T-helper 1 cell treated with Interleukin-12 subunit alpha and Interleukin-12 subunit beta and Interleukin-4 antibody, amounts not matched to agents 30 ng/mL and 1 ng/mL, for 36 hours (primary cell): ENCODE measurements around the gene BCL3. TPM values are rescaled to one million over a fixed set of nuclear protein-coding genes. Genes with fewer than 3 reads are reported as not detected.
"Not testable (repeated sequence)": the region's sequence is repeated elsewhere in the genome, so short reads cannot be mapped to it uniquely, and the experiment has no call there.

Experiments used
- intact Hi-C: fragments of 100-400 bp; cut with micrococcal nuclease; formaldehyde crosslinking; loops from one replicate; pipeline ENCODE4 v1.15.1; 2024
- total RNA-seq: library from RNA; stranded (reverse); gene quantifications from 2 replicates; pipeline ENCODE4 v1.2.3, GENCODE V29; 2022

Gene BCL3
- total RNA-seq, 1 donor from 2014 or later, result 197 TPM

DNA sequence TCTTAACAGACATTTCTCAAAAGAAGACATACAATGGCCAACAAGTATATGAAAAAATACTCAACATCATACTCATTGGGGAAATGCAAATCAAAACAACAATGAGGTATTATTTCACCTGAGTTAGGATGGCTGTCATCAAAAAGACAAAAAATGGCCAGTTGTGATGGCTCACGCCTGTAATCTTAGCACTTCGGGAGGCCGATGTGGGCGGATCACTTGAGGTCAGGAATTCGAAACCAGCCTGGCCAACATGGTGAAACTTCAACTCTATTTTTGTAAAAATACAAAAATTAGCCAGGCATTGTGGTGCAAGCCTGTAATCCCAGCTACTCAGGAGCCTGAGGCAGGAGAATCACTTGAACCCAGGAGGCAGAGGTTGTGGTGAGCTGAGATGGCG, 27.6 kb upstream of the BCL3 start:
- intact Hi-C loops, result no loop called here

DNA sequence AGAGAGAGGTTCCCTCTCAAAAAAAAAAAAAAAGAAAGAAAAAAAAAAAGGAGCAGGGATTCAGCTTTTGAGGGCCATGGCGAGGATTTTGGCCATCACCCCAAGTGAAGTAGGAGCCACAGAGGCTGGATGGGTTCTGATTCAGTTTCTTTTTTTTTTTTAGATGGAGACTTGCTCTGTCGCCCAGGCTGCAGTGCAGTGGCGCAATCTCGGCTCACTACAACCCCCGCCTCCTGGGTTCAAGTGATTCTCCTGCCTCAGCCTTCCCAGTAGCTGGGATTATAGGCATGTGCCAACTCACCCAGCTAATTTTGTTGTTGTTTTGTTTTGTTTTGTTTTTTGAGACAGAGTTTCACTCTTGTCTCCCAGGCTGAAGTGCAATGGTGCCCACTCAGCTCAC, 27.1 kb upstream of the BCL3 start:
- intact Hi-C loops, result not testable (repeated sequence)

DNA sequence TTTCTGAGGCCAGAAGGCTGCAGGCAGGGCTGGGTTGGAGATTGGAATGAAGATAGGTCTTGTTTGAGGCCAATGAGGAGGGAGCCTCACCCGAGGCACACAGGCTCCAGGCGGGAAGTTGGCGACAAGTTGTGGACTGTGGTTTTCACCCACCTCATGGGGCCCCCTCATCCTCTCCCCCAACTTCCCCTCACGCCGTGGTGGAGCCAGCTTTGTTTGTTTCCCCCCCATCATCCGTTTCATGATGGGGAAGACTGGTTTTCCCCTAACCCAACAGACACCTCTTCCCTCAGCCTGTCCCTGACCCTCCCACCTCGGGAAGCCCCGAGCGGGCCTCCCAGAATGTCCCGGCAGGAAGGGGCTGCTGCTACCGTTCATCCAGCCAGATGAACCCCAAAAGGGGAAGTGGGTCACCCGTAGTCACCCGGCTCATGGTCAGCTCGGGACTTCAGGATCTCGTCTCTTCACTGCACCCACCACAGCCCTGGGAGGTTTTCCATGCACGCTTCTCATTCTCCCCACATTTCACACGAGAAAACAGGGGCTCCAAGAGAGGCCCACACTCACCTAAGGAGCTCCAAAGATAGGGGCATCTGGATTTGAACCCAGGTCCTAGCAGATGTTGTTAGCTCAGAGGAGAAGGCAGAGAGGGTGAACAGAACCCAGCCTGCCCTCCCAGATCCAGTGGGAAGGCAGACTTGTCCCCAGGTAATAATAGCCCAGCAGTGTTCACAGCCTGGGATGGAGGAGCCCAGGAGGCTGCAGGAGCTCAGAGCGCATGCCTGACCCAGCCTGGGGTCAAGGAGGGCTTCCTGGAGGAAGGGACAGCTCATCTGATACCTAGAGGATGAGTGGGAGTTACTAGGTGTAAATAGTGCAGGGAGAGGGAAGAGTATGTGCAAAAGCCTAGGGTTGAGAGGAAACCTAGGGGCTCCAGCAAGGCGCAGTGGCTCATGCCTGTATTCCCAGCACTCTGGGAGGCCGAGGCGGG, 26.1 kb upstream of the BCL3 start:
- intact Hi-C loops, result loop anchor here (1.0 kb wide), 1 partner anchor 33 kb away; no protein-coding TSS in a partner anchor

DNA sequence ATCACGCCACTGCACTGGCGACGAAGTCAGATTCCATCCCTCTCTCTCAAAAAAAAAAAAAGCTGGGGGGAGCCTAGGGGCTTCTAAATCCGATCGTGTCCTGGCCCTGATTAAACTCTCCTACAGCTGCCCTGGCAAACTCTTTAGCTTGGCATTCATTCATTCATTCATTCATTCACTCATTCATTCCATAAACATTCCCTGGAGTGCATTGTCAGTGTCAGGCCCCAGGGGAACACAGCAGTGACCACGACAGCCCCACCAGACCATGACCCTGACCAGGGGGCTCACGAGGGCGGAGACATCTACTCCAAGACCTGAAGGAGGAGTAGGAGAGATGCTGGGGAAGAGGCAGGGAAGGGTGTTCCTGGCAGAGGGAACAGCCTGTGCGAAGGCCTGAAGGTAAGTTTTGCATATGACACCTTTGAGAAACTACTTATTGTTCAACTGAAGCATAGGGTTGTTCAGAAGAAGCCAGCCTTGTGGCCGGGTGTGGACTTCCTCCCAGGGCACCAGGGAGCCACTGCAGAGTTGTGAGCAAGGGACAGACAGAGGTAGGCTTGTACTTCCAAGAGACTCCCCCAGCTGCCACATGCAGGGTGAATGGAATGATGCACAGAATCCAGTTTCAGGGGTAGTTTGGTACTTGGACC, 25.1 kb upstream of the BCL3 start:
- intact Hi-C loops, result loop anchor here (1.0 kb wide), 1 partner anchor 34 kb away; no protein-coding TSS in a partner anchor

DNA sequence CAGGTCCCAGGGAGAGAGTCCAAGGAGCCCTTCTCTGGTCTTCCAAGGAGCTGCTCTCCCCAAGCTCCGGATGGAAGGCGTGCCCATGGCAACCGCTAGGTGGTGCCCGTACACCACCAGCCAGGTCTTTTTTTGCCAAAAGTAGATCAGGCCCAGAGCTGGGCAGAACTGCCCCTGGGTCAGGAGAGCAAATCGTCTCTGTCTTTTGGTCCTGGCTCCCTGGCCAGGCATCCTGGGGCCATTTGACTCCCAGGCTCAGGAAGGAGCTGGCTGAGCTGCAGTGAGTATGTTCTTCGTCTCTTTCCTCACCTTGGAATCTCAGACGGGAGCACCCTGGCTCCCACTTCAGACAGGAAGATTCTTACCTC, 24.6 kb upstream of the BCL3 start:
- intact Hi-C loops, result loop anchor here (1.0 kb wide), 8 partner anchors 23 to 121 kb away; no protein-coding TSS in a partner anchor

DNA sequence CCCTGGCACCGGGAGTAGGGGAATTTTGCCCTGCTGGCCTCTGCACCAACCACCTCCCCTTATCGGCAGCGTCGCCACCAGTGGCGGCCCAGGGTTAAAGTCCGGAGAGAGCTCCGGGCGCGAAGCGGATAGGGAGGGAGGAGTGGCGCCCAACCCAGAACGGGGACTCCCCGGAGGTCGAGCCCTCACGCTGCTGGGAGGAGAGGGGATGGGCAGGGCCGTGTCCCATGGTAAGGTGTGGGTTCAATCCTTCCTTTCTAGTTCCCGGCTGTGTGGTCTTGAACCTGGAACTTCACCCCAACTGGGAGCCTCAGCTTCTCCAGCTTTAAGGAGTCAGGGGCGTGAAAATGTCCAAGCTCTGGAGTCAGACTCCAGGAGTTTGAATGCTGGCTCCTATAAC, 23.3 kb upstream of the BCL3 start:
- intact Hi-C loops, result no loop called here

DNA sequence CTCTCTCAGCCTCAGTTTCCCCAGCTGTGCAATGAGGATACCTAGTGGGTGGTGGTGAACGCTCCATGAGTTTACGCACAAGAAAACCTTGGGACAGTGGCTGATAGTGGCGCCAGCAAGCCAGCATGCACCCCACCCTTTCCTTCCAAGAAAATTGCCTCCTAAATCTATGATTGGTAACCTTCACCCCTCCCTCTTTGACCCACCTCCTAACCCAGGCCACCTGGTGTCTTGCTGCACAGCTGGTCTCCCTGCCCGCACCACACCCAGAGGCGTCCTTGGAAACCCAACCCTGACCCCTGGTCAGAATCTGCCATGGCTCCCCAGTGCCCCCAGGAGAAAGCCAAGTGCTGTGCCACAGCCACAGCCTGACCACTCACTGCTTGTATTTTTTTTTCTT, 22.8 kb upstream of the BCL3 start:
- intact Hi-C loops, result no loop called here

DNA sequence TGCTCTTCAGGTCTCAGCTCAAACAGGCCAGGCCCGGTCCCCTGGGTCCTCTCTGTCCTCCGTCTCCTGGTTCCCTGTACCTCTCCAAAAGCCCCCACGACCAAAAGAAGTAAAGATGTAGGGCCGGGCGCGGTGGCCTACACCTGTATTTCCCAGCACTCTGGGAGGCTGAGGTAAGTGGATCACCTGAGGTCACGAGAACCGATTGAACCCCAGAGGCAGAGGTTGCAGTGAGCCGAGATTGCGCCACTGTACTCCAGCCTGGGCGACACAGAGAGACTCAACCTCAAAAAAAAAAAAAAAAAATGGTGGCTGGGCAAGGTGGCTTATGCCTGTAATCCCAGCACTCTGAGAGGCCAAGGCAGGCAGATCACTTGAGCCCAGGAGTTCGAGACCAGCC, 22.0 kb upstream of the BCL3 start:
- intact Hi-C loops, result no loop called here

DNA sequence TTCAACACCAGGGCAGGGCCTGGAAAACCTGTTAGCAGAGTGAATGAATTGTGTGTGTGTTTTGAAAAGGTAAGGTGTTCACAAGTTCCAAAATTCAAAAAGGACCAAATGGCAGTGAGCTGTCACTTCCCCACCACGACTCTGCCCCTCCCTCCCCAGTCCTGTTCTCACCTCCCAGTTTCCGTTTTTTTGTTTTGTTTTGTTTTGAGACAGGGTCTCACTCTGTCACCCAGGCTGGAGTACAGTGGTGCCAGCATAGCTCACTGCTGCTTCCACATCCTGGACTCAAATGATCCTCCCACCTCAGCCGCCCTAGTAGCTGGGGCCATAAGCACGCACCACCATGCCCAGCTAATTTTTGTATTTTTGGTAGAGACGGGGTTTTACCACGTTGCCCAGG, 20.3 kb upstream of the BCL3 start:
- intact Hi-C loops, result no loop called here

DNA sequence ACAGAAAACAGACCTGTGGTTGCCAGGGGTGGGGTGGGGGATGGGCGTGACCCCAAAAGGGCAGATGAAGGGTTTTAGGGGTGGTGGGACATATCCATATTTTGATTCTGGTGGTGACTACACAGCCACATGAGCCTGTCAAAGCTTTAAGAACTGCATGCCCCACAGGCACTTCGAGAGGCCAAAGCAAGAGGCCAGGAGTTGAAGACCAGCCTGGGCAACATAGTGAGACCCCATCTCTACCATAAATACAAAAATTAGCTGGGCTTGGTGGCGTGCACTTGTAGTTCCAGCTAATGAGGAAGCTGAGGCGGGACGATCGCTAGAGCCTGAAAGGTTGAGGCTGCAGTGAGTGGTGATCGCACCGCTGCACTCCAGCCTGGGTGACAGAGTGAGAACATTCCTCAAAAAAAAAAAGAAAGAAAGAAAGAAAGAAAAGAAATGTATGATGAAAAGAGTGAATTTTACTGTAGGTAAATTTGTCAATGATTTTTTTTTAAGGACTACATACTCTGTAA, 18.9 kb upstream of the BCL3 start:
- intact Hi-C loops, result no loop called here

DNA sequence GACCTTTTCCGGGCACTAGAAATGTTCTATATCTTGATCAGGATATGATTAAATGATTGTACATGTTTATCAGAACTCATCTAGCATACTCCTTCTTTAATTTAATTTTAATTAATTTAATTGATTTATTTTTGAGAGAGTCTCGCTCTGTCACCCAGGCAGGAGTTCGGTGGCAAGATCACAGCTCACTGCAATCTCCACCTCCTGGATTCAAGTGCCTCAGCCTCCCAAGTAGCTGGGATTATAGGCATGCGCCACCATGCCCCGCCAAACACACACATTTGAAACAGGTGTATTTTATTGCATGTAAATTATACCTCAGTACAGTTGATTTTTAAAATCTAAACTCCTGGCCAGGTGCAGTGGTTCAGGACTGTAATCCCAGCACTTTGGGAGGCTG, 17.4 kb upstream of the BCL3 start:
- intact Hi-C loops, result no loop called here

DNA sequence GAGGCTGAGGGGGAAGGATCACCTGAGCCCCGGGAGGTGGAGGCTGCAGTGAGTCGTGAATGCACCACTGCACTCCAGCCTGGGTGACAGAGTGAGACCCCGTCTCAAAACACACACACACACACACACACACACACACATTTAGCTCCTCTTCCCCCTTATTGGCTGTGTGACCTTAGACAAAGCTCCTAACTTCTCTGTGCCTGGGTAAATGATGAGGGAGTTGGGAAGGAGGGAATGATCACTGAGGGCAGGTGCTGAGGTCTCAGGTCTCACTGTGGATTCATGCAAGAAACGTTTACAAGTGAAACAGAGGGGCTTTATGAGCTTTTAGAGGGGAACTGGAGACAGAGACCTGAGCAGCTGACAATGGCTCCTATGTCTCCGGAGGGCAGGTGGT, 16.9 kb upstream of the BCL3 start:
- intact Hi-C loops, result no loop called here

DNA sequence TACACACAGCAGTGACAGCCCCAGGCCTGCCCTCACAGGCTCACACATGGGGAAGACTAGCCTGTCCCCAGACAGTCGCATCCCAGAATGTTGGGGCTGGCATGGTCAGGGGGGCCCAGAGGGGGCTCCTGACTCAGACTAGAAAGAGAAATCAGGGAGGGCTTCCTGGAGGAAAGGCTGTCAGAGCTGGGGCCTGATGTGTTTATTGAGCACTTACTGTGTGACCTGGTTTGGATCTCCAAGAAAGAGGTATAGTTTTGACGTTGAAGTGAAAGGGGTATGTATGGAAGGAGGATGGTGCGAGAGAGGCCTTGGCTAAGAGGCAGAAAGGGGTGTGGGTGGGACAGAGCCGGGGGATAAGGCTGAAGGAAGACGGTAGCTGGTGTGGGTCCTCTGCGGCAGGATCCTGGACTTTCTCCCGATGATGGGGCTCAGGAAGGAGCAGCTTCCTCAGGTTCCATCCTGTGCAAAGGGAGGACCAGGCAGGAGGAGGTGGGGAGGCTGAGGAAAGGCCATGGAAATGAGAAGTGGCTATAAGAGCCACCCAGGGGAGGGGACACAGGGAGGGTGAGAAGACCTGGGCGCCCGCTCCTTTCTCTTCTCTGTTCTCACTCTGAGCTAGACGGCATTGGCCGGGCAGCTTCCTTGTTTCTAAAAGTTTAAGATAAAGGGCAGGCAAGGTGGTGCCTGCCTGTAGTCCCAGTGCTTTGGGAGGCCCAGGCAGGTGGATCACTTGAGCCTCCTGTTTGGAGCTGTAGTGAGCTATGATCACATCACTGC, 16.1 kb upstream of the BCL3 start:
- intact Hi-C loops, result no loop called here

DNA sequence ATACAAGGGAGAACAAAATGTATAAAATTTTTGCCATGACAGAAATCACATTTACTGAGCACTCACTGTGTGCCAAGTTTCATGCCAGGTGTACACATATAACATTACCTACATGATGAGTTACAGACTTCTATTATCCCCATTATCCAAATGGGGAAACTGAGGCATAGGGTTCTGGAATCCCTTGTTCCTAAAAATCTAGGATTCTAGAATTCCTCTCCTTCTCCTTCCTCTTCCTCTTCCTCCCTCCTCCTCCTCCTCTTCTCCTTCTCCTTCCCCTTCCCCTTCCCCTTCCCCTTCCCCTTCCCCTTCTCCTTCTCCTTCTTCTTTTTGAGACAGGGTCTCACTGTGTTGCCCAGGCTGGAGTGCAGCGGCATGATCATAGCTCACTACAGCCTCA, 14.2 kb upstream of the BCL3 start:
- intact Hi-C loops, result no loop called here

DNA sequence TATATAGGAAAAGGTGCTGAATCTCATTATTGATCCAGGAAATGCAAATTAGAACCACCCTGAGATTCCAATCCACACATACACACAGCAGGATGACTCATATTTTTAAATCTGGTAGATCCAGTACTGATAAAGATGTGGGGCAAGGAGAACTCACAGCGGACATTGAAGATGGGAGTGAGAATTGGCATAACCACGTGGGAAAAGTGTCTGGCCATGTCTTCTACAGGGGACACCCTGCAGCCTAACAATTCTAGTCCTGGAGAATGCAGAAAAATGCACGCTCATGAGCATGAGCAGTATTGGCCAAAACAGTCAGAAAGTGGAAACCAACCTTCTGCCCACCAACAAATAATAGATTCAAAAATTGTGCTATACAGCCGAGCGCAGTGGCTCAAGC, 13.5 kb upstream of the BCL3 start:
- intact Hi-C loops, result no loop called here

DNA sequence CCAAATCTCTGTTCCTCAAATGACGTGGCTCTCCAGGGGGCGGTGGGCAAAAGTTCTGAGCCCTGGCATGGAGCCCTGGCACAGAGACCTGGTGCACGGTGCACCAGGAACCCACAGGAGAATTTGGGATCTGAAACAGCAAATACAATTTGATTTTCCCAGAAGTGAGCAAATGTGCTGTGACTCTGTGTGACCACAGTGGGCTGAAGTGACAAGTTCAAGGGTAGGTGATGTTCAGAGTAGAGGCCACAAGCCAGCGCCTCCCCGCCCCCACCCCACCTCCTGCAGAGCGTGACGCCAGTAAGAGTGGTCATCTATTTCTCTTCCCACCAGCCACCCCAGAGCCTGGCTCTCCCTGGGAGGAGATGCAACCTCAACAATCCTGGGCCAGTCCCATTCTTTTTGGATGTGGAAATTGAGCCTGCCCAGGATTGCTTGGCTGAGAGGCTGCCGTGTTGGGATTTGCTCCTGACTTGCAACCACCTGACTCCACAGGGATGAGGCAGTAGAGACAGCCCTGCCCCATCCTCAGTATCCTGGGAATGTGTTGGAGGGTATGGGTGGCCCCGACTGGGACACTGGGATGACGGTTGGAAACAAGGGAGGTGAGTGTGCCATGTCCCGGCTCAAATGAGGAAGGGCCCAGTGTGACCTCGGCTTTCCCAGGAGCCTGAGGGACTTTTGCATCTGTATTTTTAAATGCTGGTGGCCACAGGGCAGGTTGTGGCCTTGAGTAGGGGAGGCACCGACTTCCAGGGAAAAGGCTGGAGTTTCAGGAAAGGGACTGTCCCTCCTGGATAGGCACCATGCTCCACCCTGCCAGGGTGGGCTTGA, 11.1 kb upstream of the BCL3 start:
- intact Hi-C loops, result no loop called here

DNA sequence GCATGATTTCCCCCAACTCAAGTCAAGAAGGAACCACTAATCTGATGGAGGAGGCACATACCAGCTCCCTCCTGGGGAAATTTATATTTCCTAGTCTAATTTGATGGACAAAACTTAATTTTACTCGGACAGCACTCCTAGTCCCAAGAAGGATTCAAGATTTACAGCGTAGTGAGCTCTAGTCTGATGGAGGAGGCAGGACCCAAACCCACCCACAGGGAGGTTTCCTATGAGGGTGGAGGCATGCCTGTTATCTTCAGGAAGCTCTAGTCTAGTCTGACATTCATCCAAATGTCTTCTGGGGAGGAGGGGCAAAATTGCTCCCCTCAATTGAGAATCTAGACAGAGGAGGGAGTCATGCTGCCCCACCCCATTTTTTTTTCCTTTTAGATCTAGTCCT, 10.4 kb upstream of the BCL3 start:
- intact Hi-C loops, result no loop called here

DNA sequence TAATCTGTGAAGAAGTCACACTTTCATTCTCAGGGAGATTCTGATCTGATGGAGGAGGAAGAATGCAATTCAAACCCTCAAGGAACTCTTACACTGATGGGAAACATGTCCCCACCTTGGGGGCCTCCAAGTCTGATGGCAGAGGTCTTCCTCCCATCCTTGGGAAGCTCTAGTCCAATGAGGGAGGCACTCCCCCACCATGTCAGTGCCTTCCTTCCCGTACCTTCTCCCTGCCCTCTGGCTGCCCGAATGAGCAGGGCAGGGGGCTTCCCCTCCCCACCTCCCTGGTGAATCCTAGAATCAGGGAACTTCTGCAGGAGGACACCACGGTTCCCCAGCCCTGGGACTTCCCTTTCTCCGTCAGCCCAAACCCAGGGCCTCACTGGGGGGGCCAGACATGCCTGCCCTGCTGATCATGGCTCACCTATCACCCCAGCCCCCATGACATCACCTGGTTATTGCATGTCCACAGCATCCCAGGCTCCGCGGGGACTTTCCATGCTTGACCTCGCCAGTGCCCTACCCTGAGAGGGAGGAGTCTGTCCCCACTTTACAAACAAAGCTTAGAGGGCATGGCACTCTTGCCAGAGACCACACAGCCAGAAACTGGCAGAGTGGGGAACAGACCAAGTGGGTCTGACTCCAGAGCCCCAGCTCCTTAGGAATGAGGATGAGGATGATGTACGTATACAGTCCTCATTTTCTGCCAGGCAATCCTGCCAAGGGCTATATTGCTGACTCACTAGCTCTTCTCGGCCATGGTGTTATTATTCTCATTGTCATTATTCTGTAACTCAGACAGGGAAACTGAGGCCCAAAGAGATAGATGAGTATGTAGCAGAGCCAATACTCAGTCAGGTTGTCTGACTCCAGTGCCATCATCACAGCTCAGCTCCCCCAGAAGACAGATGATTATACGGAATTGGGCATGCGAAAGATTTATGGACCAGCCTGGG, 9.6 kb upstream of the BCL3 start:
- intact Hi-C loops, result no loop called here

DNA sequence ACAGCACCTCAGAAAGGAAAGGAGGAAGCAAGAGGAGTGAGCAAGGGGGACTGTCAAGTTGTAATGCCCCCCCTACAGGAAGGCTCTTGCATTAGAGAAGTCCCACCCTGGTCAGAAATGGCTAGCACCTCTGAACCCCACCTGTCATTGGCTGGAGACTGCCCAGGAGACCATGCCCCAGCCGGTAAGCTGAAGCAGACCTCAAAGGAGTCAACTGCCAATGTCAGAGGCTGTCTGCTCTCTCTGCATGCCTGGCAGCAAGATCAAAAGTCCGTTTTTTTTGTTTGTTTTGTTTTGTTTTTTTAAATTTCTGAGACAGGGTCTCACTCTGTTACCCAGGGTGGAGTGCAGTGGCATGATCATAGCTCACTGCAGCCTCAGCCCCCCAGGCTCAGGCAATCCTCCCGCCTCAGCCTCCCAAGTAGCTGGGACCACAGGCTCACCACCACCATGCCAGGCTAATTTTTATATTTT, 8.1 kb upstream of the BCL3 start:
- intact Hi-C loops, result no loop called here
